GM12891 (cell line): ENCODE measurements around the gene DNALI1. TPM values are rescaled to one million over a fixed set of nuclear protein-coding genes. Genes with fewer than 3 reads are reported as not detected.
"Not testable (repeated sequence)": the region's sequence is repeated elsewhere in the genome, so short reads cannot be mapped to it uniquely, and the experiment has no call there.

ENCODE experiments used
- DNase-seq: peaks from one replicate; pipeline ENCODE4 v3.0.0; 2011; ENCODE audit warnings: low spot score; ENCODE audit not compliant: insufficient read length
- FAIRE-seq: peaks from 2 replicates; lab custom pipeline; 2011; peaks lifted over from hg19 to GRCh38; lab: Jason Lieb, UNC
- PAX5 ChIP-seq: IDR thresholded peaks from 2 replicates; pipeline ENCODE4 v1.6.1; 2011; ENCODE audit warnings: low read length, moderate library complexity, mild to moderate bottlenecking; ENCODE audit not compliant: insufficient read depth, severe bottlenecking
- POLR2A ChIP-seq: IDR thresholded peaks from 2 replicates; pipeline ENCODE4 v1.6.1; 2011; ENCODE audit warnings: low read depth, low read length, control low read depth
- POLR2AphosphoS5 ChIP-seq: IDR thresholded peaks from 2 replicates; pipeline ENCODE4 v1.6.1; 2011; ENCODE audit warnings: low read depth, low read length, control low read depth
- POU2F2 ChIP-seq: IDR thresholded peaks from 2 replicates; pipeline ENCODE4 v1.6.1; 2011; ENCODE audit warnings: low read depth, mild to moderate bottlenecking, control low read depth, low read length, moderate library complexity
- SPI1 ChIP-seq: IDR thresholded peaks from 2 replicates; pipeline ENCODE4 v1.6.1; 2011; ENCODE audit warnings: low read depth, low read length, control low read depth
- TAF1 ChIP-seq: IDR thresholded peaks from 2 replicates; pipeline ENCODE4 v1.6.1; 2011; ENCODE audit warnings: low read depth, low read length, control low read depth
- polyA plus RNA-seq: library from polyadenylated mRNA; unstranded; fragments of >200 nt; gene quantifications from one replicate; pipeline ENCODE4 v1.2.1, GENCODE V29; 2012; ENCODE audit warnings: low read depth, missing spikeins, inconsistent platforms; ENCODE audit not compliant: missing spikeins

The DNALI1 gene
- 0.14 TPM for polyA plus RNA-seq

- peak; percentile 27 for DNase-seq
- TF ChIP-seq TAF1 (no peak), POU2F2 (no peak)
- FAIRE-seq: no peak
These were observed at the start of gene DNALI1 for GRCh38 chr1:37556712-37557196. Gene DNALI1, plus strand, starts transcription at chr1:37556940. Its CDS starts 55 bp downstream, at chr1:37556995.

DNA sequence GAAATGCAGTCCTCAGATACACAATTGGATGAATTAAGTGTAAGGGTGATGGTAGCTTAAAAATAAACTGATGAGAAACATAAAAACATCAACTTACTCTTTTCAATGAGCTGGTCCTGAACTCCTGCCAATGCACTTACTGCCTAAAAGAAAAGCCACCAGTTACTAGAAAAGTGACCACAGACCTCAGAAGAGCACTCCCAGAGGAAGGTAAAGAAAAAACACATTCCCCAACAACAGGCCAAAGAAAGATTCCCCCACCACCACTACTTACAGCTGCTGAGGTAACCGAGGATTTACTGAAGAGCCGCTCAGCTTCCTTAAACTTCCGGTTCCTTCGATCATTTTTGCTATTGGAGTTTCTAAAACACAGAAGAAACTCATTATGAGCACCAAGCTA lies 47.6 kb upstream of the DNALI1 start:
- no peak for TF ChIP-seq POU2F2
- no peak for TF ChIP-seq PAX5
- TF ChIP-seq POLR2A: no peak
- TF ChIP-seq SPI1: no peak
- FAIRE-seq (no peak), DNase-seq (no peak)

DNA sequence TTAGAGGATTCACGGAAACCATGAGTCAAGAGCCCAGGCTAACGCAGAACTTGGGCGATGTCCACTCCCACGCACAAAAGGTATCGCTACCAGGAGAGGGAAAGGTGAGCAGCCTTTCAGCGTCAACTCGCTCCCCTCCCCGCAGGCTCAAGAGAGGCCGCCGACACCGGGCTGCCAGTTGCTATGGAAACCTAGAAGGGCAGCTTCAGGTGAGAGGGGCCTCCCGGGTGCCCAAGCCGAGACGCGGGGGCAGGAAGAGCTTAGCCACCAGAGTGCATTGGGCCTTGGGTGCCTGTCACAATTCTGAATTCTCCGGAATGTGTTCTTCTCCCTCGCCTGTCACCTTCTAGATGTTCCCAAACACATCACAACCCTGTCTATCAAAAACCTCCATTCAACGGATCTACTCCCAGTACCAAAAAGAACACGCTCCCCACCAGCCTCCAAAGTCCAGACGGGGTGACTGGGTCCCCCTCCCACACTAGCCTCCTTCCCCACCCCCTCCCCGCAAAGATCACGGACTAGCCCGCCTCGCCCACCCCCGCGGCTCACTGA lies 42.9 kb upstream of the DNALI1 start:
- FAIRE-seq (peak; percentile 5), DNase-seq (peak; percentile 42)
- no peak; the same call in 1 of the 2 replicates for TF ChIP-seq POLR2A
- no peak for TF ChIP-seq SPI1
- no peak for TF ChIP-seq TAF1
- TF ChIP-seq PAX5: no peak
- TF ChIP-seq POLR2AphosphoS5: no peak
- no peak for TF ChIP-seq POU2F2

DNA sequence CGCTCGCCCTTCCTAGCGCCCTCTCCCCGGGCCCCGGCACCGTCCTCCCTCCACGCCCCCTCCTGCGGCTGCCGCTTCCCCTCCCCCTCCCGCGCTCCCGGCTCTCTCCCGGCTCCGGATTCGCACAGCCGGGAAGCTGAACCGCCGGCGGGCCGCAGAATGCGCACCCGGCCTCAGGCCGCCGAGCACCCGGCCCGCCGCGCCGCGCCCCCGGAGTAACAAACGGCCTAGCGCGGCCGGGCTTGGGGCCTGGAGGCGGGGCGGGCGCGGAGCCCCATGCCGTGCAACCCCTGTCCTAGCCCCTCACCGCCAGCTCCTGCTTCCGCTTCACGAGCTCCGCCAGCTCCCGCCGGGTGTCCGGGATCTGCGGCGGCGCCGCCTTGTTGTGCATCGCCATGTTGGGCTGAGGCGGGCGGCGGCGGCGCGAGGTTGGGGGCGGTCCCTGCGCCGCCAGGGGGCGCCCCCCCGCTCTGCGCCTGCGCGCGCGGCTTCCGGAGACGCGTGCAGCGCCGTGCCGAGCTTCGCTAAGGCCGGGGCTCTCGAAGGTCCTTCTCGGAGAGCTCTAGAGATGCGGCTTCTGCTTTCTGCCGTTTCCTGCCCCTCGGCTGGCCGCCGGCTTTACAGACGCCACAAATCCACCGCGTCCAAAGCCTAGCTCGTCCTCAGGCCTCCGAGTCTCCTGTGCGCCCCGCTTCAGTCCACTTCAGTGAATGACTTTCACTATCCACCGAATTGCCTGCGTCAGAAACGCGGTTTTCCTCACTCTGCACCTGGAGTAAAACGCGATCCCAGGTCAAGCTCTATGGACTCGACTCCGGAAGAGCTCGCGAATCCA lies 42.2 kb upstream of the DNALI1 start, which contains the start of gene MEAF6:
Gene MEAF6, minus strand, starts transcription at position 417 of the 835 bp plus-strand sequence. Its CDS starts 20 bp downstream, at position 397.
- TF ChIP-seq SPI1 (peak; percentile 51), POU2F2 (no peak), TAF1 (peak; percentile 63; the same call in 1 of the 2 replicates), POLR2A (peak; percentile 81), PAX5 (no peak), POLR2AphosphoS5 (peak; percentile 78)
- DNase-seq: peak; percentile 88
- peak; percentile 86 for FAIRE-seq

- peak; percentile 35 for FAIRE-seq
- no peak for DNase-seq
- no peak for TF ChIP-seq POLR2A
- no peak for TF ChIP-seq PAX5
- TF ChIP-seq POU2F2: no peak
- TF ChIP-seq SPI1: no peak
- TF ChIP-seq POLR2AphosphoS5: no peak
- no peak for TF ChIP-seq TAF1
These were observed 41.3 kb upstream of the DNALI1 start for GRCh38 chr1:37515185-37516034.

- FAIRE-seq (no peak), DNase-seq (no peak)
- no peak for TF ChIP-seq POU2F2
- TF ChIP-seq POLR2AphosphoS5: no peak
- no peak for TF ChIP-seq SPI1
- no peak for TF ChIP-seq TAF1
- TF ChIP-seq POLR2A: no peak
- no peak for TF ChIP-seq PAX5
These were observed 39.2 kb upstream of the DNALI1 start for GRCh38 chr1:37517569-37517968.

GRCh38 chr1:37518241-37518640 lies 38.5 kb upstream of the DNALI1 start:
- DNase-seq, FAIRE-seq: not testable (repeated sequence)

DNA sequence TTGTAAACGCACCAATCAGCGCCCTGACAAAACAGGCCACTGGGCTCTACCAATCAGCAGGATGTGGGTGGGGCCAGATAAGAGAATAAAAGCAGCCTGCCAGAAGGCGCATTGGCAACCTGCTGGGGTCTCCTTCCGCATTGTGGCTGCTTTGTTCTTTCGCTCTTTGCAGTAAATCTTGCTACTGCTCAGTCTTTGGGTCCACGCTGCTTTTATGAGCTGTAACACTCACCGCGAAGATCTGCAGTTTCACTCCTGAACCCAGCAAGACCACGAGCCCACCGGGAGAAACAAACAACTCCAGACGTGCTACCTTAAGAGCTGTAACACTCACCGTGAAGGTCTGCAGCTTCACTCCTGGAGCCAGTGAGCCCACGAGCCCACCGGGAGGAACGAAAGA lies 37.8 kb upstream of the DNALI1 start:
- not testable (repeated sequence) for FAIRE-seq, DNase-seq

DNA sequence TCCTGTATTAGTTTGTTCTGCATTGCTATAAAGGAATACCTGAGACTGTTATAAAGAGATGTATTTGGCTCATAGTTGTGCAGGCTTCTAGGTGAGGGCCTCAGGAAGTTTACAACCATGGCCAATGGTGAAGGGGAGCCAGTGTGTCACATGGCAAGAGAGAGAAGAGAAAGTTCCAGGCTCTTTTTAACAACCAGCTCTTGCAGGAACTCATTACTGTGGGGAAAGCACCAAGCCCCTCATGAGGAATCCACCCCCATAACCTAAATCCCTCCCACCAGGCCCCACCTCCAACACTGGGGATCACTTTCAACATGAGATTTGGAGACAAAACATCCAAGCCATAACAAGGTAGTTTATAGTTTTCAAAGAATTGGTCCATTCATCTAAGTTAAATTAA lies 37.1 kb upstream of the DNALI1 start:
- TF ChIP-seq POLR2A: no peak
- TF ChIP-seq TAF1: no peak
- no peak for TF ChIP-seq POU2F2
- no peak for TF ChIP-seq POLR2AphosphoS5
- TF ChIP-seq PAX5: no peak
- no peak for TF ChIP-seq SPI1
- no peak for FAIRE-seq
- DNase-seq: no peak

- not testable (repeated sequence) for DNase-seq, FAIRE-seq
These were observed 26.9 kb upstream of the DNALI1 start for GRCh38 chr1:37529888-37530287.

GRCh38 chr1:37532418-37533156 lies 24.2 kb upstream of the DNALI1 start:
- FAIRE-seq, DNase-seq: not testable (repeated sequence)
